Kidney (tissue), 14 donors: ENCODE data around the gene HSD17B12. TPM values are rescaled to one million over a fixed set of nuclear protein-coding genes. Genes with fewer than 3 reads are reported as not detected.

Experiments used
- DNase-seq, 5 donors: peaks; one replicate each; pipeline ENCODE4 v3.0.0-alpha.2; 2013 to 2020
- FAIRE-seq: peaks from 2 replicates; lab custom pipeline; 2012; peaks lifted over from hg19 to GRCh38; lab: Jason Lieb, UNC
- H3K27ac ChIP-seq, 2 donors: one replicate each; pipeline ENCODE4 v1.7.0; 2013; ENCODE audit warnings: low read depth in 2 of 2, low read length in 2 of 2, inconsistent platforms in 1 of 2
- H3K27me3 ChIP-seq: one replicate; pipeline ENCODE4 v1.7.1; 2013; ENCODE audit warnings: low read length, inconsistent platforms; ENCODE audit not compliant: control insufficient read depth, insufficient read depth
- H3K36me3 ChIP-seq, 3 donors: one replicate each; pipeline versions ENCODE4 v1.7.0 to v1.7.1; 2013; ENCODE audit warnings: low read length in 3 of 3, control low read depth in 1 of 3, inconsistent platforms in 1 of 3; ENCODE audit not compliant: insufficient read depth in 3 of 3, control insufficient read depth in 2 of 3
- H3K4me1 ChIP-seq, 3 donors: one replicate each; pipeline versions ENCODE4 v1.7.0 to v1.7.1; 2013; ENCODE audit warnings: low read length in 3 of 3, inconsistent platforms in 1 of 3, low read depth in 1 of 3; ENCODE audit not compliant: control insufficient read depth in 2 of 3, insufficient read depth in 2 of 3
- H3K4me3 ChIP-seq, 3 donors: one replicate each; pipeline versions ENCODE4 v1.7.0 to v1.8.1; 2013; ENCODE audit warnings: low read length in 3 of 3, control low read depth in 1 of 3, inconsistent platforms in 1 of 3
- H3K9ac ChIP-seq, 3 donors: one replicate each; pipeline versions ENCODE4 v1.7.0 to v1.7.1; 2013; ENCODE audit warnings: low read length in 3 of 3, control low read depth in 1 of 3, inconsistent platforms in 1 of 3
- H3K9me3 ChIP-seq, 3 donors: one replicate each; pipeline versions ENCODE4 v1.7.0 to v1.7.1; 2013; ENCODE audit warnings: low read length in 3 of 3, control low read depth in 1 of 3, inconsistent platforms in 1 of 3; ENCODE audit not compliant: control insufficient read depth in 2 of 3, insufficient read depth in 1 of 3
- intact Hi-C: fragments of 100-400 bp; cut with DNase I; formaldehyde crosslinking; loops from one replicate; pipeline ENCODE4 v1.11.1; 2022
- polyA plus RNA-seq: library from polyadenylated mRNA; stranded (reverse); fragments of 350-450 nt; fragmentation: Illumina TruSeq; extraction: RNeasy Lipid Tissue Mini Kit (QIAGEN cat#74804); gene quantifications from one replicate; pipeline ENCODE4 v1.2.3, GENCODE V29; 2014; ENCODE audit warnings: low read depth, low replicate concordance; ENCODE audit not compliant: insufficient read depth
- total RNA-seq: library from RNA; stranded (reverse); fragmentation: NEBNext Ultra II Directional; extraction: Animal tissue kit (Norgen Biotek cat#: 25700); gene quantifications from one replicate; pipeline ENCODE4 v1.2.1, GENCODE V29; 2021
- TF ChIP-seq, protein P1 (sequence below): IDR thresholded peaks from 3 replicates; pipeline ENCODE4 v1.5.1; 2012; ENCODE audit warnings: mild to moderate bottlenecking, moderate library complexity, borderline replicate concordance; ENCODE audit not compliant: insufficient read depth; ENCODE audit errors: extremely low read depth
- donor health status: control.
- donor health status: control.
- donor health status: control.
- donor health status: control.
- donor health status: control.
- donor health status: DM: yes; HTN: yes; CAD: no.
- donor health status: Normal renal cell carcinoma (clear cell type).

HSD17B12 gene
- total and polyA plus RNA-seq, 2 donors from 2014 or later, result 76.9 to 100 TPM

DNA sequence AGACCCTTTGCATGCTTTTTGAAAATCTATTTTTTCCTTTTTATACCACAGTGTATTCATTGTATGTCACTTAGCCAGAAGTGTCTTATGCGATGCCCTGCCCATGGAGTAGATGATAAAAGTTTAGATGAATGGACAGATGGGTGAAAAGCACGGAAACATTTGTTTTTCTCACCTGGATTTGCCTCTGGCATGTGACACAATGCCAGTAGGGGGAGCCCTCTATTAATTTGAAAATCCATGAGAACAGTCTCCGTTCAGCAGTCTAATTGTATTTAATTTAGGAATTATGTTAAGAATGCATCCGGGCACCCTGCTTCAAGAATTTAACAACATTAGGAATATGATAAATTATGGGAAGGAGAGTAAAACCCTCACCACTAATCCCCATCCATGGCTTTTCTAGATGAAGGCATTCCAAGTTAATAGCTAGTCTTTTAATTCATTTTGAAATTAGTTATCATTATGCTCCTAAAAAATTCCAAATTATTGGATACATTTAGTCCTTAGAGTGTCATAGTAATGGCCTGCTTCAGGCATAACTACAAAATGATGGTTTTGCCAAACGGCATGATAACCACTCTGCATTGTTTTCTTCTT, 144.8 kb downstream of the HSD17B12 start:
- H3K27me3 ChIP-seq, result no peaks in the 10 kb centered on the region
- no peak overlapping the region for H3K9ac ChIP-seq
- no peak overlapping the region for H3K4me3 ChIP-seq
- H3K36me3 ChIP-seq, result peaks cover 0 to 5% (median 0%) of the 10 kb centered on the region in 3 donors
- peak; percentile 21 for FAIRE-seq
- intact Hi-C loops, result no loop called here
- H3K27ac ChIP-seq, result no peak overlapping the region
- DNase-seq, result peak in 2 of 5 donors; percentile 27 to 48
- no peaks in the 10 kb centered on the region for H3K9me3 ChIP-seq
- TF ChIP-seq, protein P1, sequence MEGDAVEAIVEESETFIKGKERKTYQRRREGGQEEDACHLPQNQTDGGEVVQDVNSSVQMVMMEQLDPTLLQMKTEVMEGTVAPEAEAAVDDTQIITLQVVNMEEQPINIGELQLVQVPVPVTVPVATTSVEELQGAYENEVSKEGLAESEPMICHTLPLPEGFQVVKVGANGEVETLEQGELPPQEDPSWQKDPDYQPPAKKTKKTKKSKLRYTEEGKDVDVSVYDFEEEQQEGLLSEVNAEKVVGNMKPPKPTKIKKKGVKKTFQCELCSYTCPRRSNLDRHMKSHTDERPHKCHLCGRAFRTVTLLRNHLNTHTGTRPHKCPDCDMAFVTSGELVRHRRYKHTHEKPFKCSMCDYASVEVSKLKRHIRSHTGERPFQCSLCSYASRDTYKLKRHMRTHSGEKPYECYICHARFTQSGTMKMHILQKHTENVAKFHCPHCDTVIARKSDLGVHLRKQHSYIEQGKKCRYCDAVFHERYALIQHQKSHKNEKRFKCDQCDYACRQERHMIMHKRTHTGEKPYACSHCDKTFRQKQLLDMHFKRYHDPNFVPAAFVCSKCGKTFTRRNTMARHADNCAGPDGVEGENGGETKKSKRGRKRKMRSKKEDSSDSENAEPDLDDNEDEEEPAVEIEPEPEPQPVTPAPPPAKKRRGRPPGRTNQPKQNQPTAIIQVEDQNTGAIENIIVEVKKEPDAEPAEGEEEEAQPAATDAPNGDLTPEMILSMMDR, result peak; percentile 61
- H3K4me1 ChIP-seq, result peaks cover 0 to 5% (median 4%) of the 10 kb centered on the region in 3 donors

DNA sequence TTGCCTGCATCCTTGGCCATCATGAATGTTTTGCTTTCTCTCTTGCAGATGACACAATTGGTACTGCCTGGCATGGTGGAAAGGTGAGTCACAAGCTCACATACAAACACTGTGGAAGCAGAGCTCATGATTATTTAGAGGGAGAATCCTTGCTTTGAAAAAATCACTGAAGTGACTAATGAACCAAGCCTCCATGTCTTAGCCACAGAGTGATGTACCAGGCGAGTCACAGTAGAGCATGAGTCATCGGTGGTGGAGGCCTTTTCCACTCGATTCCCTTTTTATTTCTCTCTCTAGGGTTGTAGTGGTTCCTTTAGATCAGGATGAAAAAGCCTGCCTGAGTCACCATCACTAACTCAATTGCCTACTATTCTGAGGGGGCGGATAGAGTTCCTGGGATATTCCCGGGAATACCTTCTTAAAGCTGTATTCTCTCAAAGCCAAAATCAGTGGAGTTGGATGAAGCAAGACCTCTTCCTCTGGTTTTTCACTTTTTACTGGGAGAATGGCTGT, 150.4 kb downstream of the HSD17B12 start:
- Histone ChIP-seq H3K4me1 (peaks cover 0 to 10% (median 4%) of the 10 kb centered on the region in 3 donors), H3K9me3 (no peaks in the 10 kb centered on the region), H3K27me3 (no peaks in the 10 kb centered on the region), H3K4me3 (no peak overlapping the region), H3K9ac (no peak overlapping the region), H3K36me3 (no peaks in the 10 kb centered on the region), H3K27ac (no peak overlapping the region)
- FAIRE-seq (no peak), DNase-seq (no peak)
- TF ChIP-seq, protein P1, result no peak
- intact Hi-C loops, result no loop called here

DNA sequence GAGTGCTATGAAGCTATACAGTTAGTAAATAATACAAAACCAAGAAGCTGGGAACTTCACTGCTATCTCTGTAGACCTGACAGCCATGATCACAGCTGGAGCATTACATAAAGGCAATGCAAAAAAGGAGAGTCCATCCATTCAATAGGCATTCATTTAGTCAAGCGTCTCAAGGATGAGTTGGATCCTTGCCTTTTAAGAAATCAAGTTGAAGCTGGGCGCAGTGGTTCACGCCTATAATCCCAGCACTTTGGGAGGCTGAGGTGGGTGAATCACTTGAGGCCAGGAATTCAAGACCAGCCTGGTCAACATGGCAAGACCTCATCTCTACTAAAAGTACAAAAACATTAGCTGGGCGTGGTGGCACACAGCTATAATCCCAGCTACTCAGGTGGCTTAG, 152.0 kb downstream of the HSD17B12 start:
- Histone ChIP-seq H3K9ac (no peak overlapping the region), H3K9me3 (no peaks in the 10 kb centered on the region), H3K4me3 (no peak overlapping the region), H3K36me3 (no peaks in the 10 kb centered on the region), H3K4me1 (peaks cover 0 to 10% (median 4%) of the 10 kb centered on the region in 3 donors), H3K27ac (no peak overlapping the region), H3K27me3 (no peaks in the 10 kb centered on the region)
- TF ChIP-seq, protein P1, result no peak
- intact Hi-C loops, result no loop called here
- no peak for DNase-seq
- no peak for FAIRE-seq
